HCT116 (cell line): ENCODE data around the gene NAT10. TPM values are rescaled to one million over a fixed set of nuclear protein-coding genes. Genes with fewer than 3 reads are reported as not detected.

Source experiments
- ATAC-seq: fragments of 200-7000 bp; cut with Tn5 transposase; 2 replicates; pipeline ENCODE4 v1.9.1; 2020; ENCODE audit warnings: mild to moderate bottlenecking, moderate library complexity
- BruUV-seq: library from RNA; stranded (reverse); fragments of 400-500 nt; replicated peaks from 2 replicates; lab custom pipeline; 2021; lab: Mats Ljungman, UMichigan
- CTCF ChIA-PET: fragments of 300-600 bp; sonication (Branson Sonifier 250); formaldehyde crosslinking; loops from one replicate; lab custom pipeline; 2021; ENCODE audit warnings: antibody characterized with exemption; lab: Charles Lee
- POLR2A ChIA-PET: fragments of 300-600, 350-600 bp; sonication (Branson Sonifier 250); formaldehyde crosslinking; loops from one replicate; lab custom pipeline; 2021; ENCODE audit warnings: antibody characterized with exemption; lab: Charles Lee
- RAD21 ChIA-PET, 2 experiments: fragments of 300-600 bp; sonication (Branson Sonifier 250); formaldehyde crosslinking; loops; one replicate each; lab custom pipeline; 2023; ENCODE audit warnings: low total read pairs in 2 of 2; ENCODE audit not compliant: uncharacterized antibody in 2 of 2, unreplicated experiment in 2 of 2, low non-redundant PET in 1 of 2; lab: Charles Lee
- DNase-seq: peaks from one replicate; pipeline ENCODE4 v3.0.0-alpha.2; 2010; ENCODE audit warnings: low read depth, low spot score
- H2AFZ ChIP-seq: fragments of 200-600 bp; shearing (Covaris generic), sonication (generic); 2 replicates; pipeline ENCODE4 v1.6.1; 2017; ENCODE audit warnings: low read depth, mixed run types, mixed read lengths, antibody characterized with exemption, low read length; ENCODE audit not compliant: poor library complexity, severe bottlenecking
- H3K27ac ChIP-seq: 2 replicates; pipeline ENCODE4 v1.5.1; 2012; ENCODE audit warnings: low read depth, low read length
- H3K27me3 ChIP-seq: fragments of 200-600 bp; sonication (generic); 2 replicates; pipeline ENCODE4 v1.6.1; 2016; ENCODE audit warnings: mixed run types, low read length, mixed read lengths; ENCODE audit not compliant: insufficient read depth
- H3K36me3 ChIP-seq, 2 experiments: fragments of 200-500 bp in 1 of 2; fragments of 200-600 bp in 1 of 2; sonication (Bioruptor generic) in 1 of 2; sonication (generic) in 1 of 2; 2 replicates each; pipeline versions ENCODE4 v1.5.1 to v1.6.1; 2014 to 2016; ENCODE audit warnings: low read length in 2 of 2, inconsistent platforms in 1 of 2, mixed read lengths in 1 of 2, mixed run types in 1 of 2; ENCODE audit not compliant: insufficient read depth in 2 of 2, control insufficient read depth in 1 of 2
- H3K4me1 ChIP-seq, 2 experiments: fragments of 200-600 bp in 1 of 2; sonication (generic) in 1 of 2; 2 replicates each; pipeline versions ENCODE4 v1.5.1 to v1.6.1; 2012 to 2017; ENCODE audit warnings: low read length in 2 of 2, inconsistent platforms in 1 of 2, mild to moderate bottlenecking in 1 of 2, mixed read lengths in 1 of 2, mixed run types in 1 of 2, moderate library complexity in 1 of 2; ENCODE audit not compliant: insufficient read depth in 2 of 2, control insufficient read depth in 1 of 2
- H3K4me2 ChIP-seq: fragments of 200-600 bp; sonication (generic); 2 replicates; pipeline ENCODE4 v1.6.1; 2017; ENCODE audit warnings: mixed run types, low read length, mixed read lengths
- H3K4me3 ChIP-seq, 2 experiments: fragments of 200-600 bp in 1 of 2; sonication (generic) in 1 of 2; replicated peaks in 1 of 2; 2 replicates each; pipeline ENCODE4 v1.5.1; 2011 to 2016; ENCODE audit warnings: low read length in 2 of 2, control low read depth in 1 of 2, low read depth in 1 of 2, mild to moderate bottlenecking in 1 of 2, mixed read lengths in 1 of 2, mixed run types in 1 of 2
- H3K79me2 ChIP-seq: fragments of 200-600 bp; sonication (generic); 2 replicates; pipeline ENCODE4 v1.6.1; 2017; ENCODE audit warnings: mild to moderate bottlenecking, mixed run types, low read length, moderate library complexity, mixed read lengths; ENCODE audit not compliant: insufficient read depth
- H3K9ac ChIP-seq: fragments of 200-600 bp; sonication (generic); 2 replicates; pipeline ENCODE4 v1.6.1; 2016; ENCODE audit warnings: low read length, mixed read lengths
- H3K9me2 ChIP-seq: fragments of 200-600 bp; sonication (generic), shearing (Covaris generic); 2 replicates; pipeline ENCODE4 v1.6.1; 2017; ENCODE audit warnings: mixed run types, mild to moderate bottlenecking, moderate library complexity; ENCODE audit not compliant: insufficient read depth
- H3K9me3 ChIP-seq, 2 experiments: fragments of 200-500 bp in 1 of 2; fragments of 200-600 bp in 1 of 2; sonication (Bioruptor generic) in 1 of 2; sonication (generic) in 1 of 2; 2 replicates each; pipeline ENCODE4 v1.6.1; 2014 to 2017; ENCODE audit warnings: low read length in 2 of 2, mixed read lengths in 2 of 2, inconsistent platforms in 1 of 2, low read depth in 1 of 2, mild to moderate bottlenecking in 1 of 2, mixed run types in 1 of 2, moderate library complexity in 1 of 2; ENCODE audit not compliant: control insufficient read depth in 1 of 2, insufficient read depth in 1 of 2
- H4K20me1 ChIP-seq: fragments of 200-600 bp; sonication (generic), shearing (Covaris generic); 2 replicates; pipeline ENCODE4 v1.6.1; 2017; ENCODE audit warnings: mixed run types, mild to moderate bottlenecking, moderate library complexity; ENCODE audit not compliant: insufficient read depth
- CBX3 ChIP-seq: IDR thresholded peaks from 2 replicates; pipeline ENCODE4 v1.6.1; 2012; ENCODE audit warnings: low read depth
- CEBPB ChIP-seq: IDR thresholded peaks from 2 replicates; pipeline ENCODE4 v1.6.1; 2012; ENCODE audit warnings: low read depth
- TCF7L2 ChIP-seq: IDR thresholded peaks from 2 replicates; pipeline ENCODE4 v1.7.0; 2011; ENCODE audit warnings: borderline replicate concordance, inconsistent platforms; ENCODE audit not compliant: insufficient read depth, insufficient read length; ENCODE audit errors: extremely low read depth
- ZFX ChIP-seq: fragments of 450-650 bp; IDR thresholded peaks from 2 replicates; pipeline ENCODE4 v1.6.1; 2017
- intact Hi-C: fragments of 100-400 bp; cut with micrococcal nuclease; formaldehyde crosslinking; loops from 2 replicates; pipeline ENCODE4 v1.10.0; 2022
- total RNA-seq: library from RNA; stranded (reverse); gene quantifications from one replicate; pipeline ENCODE4 v1.2.1, GENCODE V29; 2021; ENCODE audit not compliant: unreplicated experiment
- TF ChIP-seq, protein P1 (sequence below): IDR thresholded peaks from 2 replicates; pipeline ENCODE4 v1.6.1; 2012; ENCODE audit warnings: low read depth

Gene NAT10
- total RNA-seq, 1 experiment from 2014 or later, result 101 TPM

DNA sequence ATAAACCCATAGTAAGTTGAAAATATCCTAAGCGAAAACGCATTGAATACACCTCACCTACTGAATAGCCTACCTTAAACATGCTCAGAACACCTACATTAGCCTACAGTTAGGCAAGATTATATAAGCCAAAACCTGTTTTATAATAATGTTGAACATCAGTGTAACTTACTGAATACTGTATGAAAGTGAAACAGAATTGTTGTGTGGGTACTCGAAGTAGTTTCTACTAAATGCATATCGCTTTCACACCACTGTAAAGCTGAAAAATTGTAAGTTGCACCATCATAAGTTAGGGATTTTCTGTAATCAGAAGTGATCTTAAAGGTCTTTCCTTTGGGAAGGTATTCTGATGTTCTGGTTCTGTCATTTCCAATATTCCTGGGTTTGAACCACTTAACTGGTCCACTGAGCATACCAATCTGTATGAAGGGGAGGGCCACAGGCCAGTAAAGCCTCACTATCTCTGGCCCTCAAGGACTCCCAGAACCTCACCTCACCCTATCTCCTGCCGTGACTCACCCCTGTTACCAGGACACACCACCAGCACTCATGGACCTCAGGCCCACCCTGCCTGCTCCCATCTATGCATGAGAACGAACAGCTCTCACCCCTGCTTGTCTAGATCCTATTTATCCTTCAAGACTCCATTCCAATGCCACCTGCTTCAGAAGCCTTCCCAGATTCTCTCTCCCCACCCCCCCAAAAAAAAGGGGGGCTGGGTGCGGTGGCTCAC is 70.0 kb downstream of the NAT10 start (continued):
- TF ChIP-seq, protein P1, sequence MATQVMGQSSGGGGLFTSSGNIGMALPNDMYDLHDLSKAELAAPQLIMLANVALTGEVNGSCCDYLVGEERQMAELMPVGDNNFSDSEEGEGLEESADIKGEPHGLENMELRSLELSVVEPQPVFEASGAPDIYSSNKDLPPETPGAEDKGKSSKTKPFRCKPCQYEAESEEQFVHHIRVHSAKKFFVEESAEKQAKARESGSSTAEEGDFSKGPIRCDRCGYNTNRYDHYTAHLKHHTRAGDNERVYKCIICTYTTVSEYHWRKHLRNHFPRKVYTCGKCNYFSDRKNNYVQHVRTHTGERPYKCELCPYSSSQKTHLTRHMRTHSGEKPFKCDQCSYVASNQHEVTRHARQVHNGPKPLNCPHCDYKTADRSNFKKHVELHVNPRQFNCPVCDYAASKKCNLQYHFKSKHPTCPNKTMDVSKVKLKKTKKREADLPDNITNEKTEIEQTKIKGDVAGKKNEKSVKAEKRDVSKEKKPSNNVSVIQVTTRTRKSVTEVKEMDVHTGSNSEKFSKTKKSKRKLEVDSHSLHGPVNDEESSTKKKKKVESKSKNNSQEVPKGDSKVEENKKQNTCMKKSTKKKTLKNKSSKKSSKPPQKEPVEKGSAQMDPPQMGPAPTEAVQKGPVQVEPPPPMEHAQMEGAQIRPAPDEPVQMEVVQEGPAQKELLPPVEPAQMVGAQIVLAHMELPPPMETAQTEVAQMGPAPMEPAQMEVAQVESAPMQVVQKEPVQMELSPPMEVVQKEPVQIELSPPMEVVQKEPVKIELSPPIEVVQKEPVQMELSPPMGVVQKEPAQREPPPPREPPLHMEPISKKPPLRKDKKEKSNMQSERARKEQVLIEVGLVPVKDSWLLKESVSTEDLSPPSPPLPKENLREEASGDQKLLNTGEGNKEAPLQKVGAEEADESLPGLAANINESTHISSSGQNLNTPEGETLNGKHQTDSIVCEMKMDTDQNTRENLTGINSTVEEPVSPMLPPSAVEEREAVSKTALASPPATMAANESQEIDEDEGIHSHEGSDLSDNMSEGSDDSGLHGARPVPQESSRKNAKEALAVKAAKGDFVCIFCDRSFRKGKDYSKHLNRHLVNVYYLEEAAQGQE, result no peak
- TF ChIP-seq CEBPB (no peak), CBX3 (no peak), TCF7L2 (no peak)

DNA sequence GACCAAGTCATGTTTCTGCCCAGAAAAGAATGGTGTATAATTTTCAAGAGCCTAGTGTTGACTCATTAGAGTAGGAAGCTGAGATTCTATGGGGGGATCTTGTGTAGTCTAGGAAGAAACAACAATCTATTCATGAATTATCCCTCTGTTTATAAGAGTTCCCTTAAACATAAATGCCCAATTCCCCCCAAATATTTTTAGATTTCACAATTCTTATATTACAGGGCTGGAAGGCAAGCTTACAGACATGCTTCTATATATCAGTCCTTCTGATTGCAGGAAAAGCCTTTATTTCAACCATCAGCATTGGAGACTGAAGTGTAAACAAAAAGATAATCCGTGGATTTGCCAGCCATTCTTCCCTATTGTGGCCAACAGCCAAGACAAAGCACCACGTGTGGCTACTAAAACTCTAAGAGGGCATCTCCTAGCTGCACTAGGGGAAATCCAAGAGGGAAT is 71.4 kb downstream of the NAT10 start:
- no peaks in the 10 kb centered on the region for H4K20me1 ChIP-seq
- ATAC-seq (no peak), DNase-seq (no peak)
- no peaks in the 10 kb centered on the region for H3K79me2 ChIP-seq
- no peak overlapping the region for H3K27ac ChIP-seq
- ChIA-PET RAD21 (interaction anchor here in 1 of 2 experiments (0.7 to 0.8 kb wide), 2 partner anchors 19 to 181 kb away, joined by 3 read pairs; partner anchors contain the start of gene ABTB2), POLR2A (interaction anchor here (4.3 kb wide), 1 partner anchor 181 kb away, joined by 16 read pairs; the partner anchor contains the start of gene ABTB2), CTCF (interaction anchor here (3.8 kb wide), 1 partner anchor 181 kb away, joined by 93 read pairs; the partner anchor contains the start of gene ABTB2)
- H3K9me3 ChIP-seq, result no peaks in the 10 kb centered on the region
- H3K4me3 ChIP-seq, result no peak overlapping the region
- TF ChIP-seq ZFX, result no peak
- TF ChIP-seq TCF7L2, result no peak
- no peaks in the 10 kb centered on the region for H3K27me3 ChIP-seq
- peaks cover 2 to 12% of the 10 kb centered on the region in 2 experiments; a peak in 2 of 4 replicates for H3K4me1 ChIP-seq
- intact Hi-C loops, result loop anchor here (10.0 kb wide), 2 partner anchors 318 to 718 kb away; no protein-coding TSS in a partner anchor
- no peaks in the 10 kb centered on the region for H3K36me3 ChIP-seq
- no peak overlapping the region for H3K9ac ChIP-seq
- H3K9me2 ChIP-seq, result no peaks in the 10 kb centered on the region
- BruUV-seq, result no TSS peak
- H3K4me2 ChIP-seq, result no peak overlapping the region
- H2AFZ ChIP-seq, result no peak overlapping the region
